CD4-positive, alpha-beta T cell treated with Interleukin-4 for 4 hours (primary cell): ENCODE data around the gene TCEAL3.
"Not testable (repeated sequence)": the region's sequence is repeated elsewhere in the genome, so short reads cannot be mapped to it uniquely, and the experiment has no call there.

Experiments
- DNase-seq: peaks from one replicate; pipeline ENCODE4 v3.0.0-alpha.2; 2020

TCEAL3 gene, protein sequence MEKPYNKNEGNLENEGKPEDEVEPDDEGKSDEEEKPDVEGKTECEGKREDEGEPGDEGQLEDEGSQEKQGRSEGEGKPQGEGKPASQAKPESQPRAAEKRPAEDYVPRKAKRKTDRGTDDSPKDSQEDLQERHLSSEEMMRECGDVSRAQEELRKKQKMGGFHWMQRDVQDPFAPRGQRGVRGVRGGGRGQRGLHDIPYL

DNA sequence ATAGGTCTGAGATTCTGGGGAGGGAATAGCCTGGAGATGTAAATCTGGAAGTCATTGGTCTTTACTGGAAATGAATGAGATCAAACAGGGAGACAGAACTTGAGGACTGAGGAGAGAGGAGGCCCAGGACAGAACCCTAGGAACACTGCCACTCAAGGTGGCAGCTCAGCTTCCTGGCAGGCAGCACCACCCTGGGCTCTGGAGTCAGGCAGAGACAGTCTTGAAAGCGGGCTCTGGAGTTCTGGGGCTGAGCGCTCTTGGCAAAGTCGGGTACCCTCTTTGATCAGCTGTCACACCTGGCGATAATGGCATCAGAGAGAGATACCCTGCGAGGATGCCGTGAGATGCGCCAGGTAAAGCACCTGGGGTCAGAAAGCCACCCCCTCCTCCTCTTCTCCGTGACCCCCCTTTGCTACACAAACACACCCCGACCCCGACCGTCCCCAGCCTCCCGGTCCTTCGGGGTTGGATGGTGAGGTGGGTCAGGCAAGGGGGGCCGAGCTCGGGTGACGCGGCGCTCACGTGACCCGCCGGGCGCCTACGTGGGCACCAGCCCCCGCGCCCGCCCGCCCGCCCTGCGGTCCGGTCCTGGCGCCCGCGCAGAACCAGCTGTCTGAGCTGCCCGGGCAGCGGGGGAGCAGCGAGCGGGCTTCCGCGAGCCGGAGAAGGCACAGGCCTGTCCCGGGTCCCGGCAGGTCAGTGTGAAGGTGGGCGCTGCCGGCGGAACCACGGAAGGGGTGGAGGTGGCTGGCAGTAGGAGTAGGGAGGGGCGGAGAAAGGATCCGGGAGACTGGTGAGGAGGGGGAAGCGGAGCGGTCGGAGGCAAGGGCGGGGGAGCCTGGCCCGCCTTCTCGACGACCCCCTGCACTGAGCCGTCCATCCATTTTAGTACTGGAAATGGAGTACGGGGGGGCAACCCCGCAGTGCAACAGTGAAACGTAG is at the start of gene TCEAL3:
TCEAL3 (plus strand) TSS at position 600 of the 942 bp plus-strand sequence. CDS start 1,102 bp downstream, outside the sequence.
- peak; percentile 23 for DNase-seq

DNA sequence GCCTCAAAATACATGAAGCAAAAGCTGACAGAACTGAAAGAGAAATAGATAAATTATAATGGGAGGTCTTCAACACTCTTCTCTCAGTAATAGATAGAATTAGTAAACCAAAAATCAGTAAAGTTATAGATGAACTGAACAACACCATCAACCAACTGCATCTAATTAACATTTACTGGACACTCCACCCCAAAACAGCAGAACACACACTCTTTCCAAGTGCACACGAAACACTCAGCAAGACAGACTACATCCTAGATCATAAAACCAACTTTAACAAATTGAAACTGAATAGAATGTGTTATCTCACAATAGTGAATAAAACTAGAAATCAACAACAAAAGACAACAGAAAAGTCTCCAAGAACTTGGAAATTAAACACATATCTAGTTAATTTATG is 47.5 kb upstream of the TCEAL3 start:
- no peak for DNase-seq

DNA sequence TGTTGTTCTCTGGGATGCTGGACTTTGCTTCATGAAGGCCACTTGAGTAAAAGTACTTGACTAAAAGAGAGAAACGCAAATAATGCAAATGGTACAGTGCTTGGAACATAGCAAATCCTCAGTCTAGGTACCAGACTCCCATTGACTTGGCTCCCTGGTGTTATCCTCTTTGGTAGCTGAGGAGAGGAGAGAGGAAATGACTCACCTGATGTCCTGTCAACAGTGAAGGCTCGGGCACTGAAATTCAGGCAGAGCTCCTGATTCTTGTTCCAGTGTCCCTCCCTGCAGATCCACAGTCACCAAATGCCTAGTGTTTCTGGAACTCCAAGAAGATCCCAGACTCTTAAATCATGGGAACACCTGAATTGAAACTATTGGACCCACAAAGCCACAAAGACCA is 45.0 kb upstream of the TCEAL3 start:
- DNase-seq = no peak

DNA sequence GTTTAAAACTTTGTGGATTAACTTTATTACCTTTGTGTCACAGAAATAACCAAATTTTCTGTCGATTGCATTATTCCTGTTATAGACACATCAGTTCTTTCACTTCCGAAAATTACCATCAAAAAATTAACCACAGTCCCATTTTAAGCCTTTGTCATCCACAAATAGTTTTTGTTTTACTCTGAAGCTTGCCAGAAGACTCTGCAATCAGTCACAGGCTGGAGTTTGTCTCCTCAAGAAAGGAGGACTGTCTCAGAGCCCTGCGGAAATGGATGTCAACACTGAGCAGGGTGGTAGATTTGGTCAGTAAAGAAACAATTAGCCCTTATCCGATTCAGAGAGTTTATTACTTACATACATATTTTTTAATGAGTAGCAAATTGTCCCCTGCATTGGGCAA is 42.6 kb upstream of the TCEAL3 start:
- no peak for DNase-seq

DNA sequence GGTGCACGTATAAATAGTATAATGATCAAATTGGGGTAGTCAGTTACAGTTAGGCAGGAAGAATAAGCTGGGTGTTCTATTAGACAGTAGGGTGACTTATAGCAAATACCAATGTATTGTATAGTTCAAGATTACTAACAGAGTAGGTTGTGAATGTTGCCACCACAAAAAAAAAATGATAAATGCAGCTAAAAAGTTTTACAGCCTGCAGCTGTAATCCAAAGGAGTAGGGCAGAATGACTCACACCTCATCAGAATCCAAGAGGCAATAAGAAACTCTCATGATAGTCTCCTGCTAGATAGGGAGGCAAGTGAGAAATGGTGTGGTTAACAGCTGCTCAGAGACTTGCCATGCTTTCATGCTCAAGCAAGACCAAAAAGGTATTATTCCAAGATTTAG is 42.0 kb upstream of the TCEAL3 start:
- no peak for DNase-seq

DNA sequence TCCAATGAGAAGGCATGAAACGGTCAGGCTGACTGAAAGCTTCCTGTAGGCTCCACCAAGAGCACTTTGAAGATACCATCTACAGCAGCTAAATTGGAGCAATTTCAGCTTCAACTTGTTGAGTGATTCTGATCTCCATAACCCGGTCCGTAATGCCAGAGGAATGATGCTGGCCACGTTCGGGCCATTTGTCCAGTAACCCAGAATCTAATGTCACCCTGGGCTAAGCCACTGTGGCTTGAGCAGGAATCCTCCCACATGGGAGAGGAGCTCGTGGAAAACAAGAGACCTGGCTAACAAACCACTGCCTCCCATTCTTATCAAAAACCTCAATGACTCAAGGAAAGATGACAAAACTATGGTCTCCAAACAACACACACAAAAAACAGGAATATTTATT is 36.6 kb upstream of the TCEAL3 start:
- no peak for DNase-seq

DNA sequence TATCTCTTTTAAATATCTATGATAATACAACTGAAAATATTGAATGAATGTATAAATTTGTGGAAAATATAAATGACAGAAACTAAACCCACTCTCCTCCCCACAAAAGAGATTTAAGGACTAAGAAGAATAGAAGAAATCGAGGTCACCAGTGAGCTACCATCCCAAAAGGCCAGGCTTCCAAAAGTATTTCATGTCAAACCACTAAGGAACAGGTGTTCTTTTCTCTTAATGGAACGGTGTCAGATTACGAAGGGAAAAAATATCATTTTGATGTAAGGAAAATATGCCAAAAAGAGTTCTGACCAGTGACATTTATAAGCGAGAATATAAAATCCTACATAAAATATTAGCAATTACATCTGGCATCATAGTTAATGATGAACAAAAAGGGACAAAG is 36.0 kb upstream of the TCEAL3 start:
- DNase-seq = no peak

DNA sequence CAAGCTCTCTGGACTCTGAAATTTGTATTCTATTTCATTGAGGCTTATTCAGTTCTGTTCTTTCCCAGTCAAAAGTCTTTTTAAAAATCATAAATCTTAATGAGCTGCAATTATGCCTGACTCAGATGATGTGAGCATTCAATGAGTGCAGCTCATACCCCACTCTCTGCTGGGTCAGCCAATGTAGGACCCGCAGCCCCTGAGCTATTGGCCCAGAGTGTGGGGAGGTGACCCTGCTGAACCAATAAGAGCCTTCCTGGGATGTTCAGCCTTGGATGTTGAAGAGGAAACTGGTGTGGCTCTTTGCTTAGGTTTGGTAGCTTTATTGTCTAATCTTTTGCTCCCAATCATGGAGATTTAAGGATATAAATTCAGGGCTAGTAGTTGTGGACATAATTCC is 34.6 kb upstream of the TCEAL3 start:
- DNase-seq = no peak

DNA sequence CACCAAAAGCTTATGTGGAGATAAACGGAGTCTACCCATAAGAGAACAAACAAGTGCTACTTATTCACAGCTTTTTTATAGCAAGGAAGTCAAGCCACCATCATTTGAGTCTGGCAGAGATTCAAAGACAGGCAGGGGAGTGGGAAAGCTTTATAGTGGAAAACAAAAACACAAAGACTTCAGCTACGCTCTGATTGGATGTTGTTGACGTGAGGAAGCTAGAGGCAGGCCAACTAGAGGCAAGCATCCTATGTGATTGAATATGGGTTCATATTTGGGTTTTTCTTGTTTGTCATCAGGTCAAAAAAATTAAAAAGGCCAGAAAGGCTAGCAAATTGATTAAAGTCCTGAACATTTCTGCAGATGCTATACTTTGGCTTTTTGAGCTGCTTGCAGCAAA is 23.2 kb upstream of the TCEAL3 start:
- DNase-seq = no peak

DNA sequence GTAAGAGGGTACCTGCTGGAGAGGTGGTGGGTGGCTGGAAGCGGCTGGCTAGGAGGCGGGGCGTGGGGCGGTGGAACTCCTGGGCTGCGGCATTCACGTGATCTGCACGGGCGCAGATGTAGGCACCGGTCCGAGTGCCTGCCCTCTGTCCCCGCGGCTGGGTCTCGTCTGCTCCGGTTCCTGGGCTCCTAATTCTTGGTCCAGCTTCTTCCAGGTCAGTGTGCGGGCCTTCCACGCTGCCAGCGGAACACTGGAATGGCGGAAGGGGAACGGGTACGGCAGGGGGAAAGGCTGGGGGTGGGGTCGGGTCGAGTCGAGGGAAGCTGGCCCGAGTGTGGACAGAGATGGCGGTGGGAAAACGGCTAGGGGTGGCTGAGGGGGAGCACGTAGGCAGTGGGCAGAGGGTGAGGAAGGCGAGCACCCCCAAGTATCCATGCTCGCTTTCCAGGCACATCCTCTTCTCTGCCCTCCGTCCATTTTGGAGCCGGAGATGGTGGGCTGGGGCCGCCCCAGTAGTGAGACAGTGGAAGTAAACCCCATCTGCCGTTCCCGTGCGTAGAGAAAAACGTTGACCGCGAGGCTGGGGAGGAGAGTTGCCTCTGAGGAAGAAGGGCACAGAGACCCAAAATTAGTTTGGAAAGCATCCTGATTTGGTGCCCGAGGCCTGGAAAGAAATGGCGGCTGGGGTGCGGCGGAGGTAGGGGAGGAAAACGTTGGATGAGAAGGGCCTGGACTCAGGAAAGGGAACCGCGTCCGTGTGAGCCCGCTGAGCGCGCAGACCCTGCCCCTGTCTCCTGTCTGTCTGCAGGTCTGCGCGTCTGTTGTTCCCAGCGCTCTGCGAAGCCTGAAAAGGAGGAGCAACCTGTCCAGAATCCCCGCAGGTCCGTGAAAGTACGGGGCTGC is 22.1 kb upstream of the TCEAL3 start, which contains the start of gene TCEAL4:
TCEAL4 (plus strand) TSS at position 105 of the 903 bp plus-strand sequence. CDS start 1,161 bp downstream, outside the sequence.
- peak; percentile 19 for DNase-seq

DNA sequence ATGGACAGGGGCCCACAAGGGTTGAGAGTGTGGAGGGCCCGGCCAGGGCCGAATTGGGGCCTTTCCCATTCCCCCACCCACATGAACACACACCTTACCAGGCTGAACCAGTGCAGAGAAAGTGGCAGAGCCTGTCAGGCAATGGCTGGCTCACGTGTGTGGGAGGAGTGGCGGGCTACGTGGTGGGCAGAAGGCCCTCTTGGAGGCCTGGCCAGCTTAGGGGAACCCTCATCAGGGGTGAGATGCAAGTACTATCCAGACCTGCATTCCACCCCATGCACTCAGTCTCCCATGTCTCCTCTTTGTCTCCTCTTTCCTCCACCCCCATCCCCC is 21.5 kb upstream of the TCEAL3 start:
- no peak for DNase-seq

DNA sequence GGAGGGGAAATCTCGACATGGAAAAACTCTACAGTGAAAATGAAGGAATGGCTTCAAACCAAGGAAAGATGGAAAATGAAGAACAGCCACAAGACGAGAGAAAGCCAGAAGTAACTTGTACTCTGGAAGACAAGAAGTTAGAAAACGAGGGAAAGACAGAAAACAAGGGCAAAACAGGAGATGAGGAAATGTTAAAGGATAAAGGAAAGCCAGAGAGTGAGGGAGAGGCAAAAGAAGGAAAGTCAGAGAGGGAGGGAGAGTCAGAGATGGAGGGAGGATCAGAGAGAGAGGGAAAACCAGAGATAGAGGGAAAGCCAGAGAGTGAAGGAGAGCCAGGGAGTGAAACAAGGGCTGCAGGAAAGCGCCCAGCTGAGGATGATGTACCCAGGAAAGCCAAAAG is 21.1 kb upstream of the TCEAL3 start:
- no peak for DNase-seq

DNA sequence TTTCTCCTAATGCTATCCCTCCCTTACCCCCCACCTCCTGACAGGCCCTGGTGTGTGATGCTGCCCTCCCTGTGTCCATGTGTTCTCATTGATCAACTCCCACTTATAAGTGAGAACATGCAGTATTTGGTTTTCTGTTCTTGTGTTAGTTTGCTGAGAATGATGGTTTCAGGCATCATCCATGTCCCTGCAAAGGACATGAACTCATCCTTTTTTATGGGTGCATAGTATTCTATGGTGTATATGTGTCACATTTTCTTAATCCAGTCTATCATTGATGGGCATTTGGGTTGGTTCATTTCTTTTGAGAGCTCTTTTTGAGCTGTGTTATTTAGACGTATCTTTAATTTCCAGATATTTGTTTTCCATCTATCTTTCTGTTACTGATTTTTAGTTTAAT is 15.5 kb upstream of the TCEAL3 start:
- not testable (repeated sequence) for DNase-seq

DNA sequence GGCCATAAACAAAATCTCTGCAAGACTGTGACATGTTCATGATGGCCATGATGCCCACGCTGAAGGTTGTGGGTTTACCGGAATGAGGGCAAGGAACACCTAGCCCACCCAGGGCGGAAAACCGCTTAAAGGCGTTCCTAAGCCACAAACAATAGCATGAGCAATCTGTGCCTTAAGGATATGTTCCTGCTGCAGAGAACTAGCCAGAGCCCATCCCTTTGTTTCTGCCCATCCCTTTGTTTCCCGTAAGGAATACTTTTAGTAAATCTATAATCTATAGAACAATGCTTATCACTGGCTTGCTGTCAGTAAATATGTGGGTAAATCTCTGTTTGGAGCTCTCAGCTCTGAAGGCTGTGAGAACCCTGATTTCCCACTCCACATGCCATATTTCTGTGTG is 12.6 kb upstream of the TCEAL3 start:
- not testable (repeated sequence) for DNase-seq

DNA sequence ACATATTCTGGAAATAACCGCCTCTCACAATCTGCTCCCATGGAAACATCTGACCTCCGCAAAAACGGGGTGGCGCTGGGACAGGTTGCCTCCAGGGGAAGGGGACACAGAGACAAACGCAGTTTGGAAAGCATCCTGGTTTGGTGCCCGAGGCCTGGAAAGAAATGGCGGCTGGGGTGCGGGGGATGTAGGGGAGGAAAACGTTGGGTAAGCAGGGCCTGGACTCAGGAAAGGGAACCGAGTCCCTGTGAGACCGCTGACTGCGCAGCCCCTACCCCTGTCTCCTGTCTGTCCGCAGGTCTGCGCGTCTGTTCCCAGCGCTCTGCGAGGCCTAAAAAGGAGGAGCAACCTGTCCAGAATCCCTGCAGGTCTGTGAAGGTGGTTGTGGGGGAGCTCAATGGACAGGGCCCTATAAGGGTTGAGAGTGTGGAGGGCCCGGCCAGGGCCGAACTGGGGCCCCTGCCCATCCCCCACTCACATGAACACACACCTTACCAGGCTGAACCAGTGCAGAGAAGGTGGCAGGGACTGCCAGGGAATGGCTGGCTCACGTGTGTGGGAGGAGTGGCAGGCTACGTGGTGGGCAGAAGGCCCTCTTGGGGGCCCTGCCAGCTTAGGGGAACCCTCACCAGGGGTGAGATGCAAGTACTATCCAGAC is 672 bp downstream of the TCEAL3 start:
- no peak for DNase-seq

DNA sequence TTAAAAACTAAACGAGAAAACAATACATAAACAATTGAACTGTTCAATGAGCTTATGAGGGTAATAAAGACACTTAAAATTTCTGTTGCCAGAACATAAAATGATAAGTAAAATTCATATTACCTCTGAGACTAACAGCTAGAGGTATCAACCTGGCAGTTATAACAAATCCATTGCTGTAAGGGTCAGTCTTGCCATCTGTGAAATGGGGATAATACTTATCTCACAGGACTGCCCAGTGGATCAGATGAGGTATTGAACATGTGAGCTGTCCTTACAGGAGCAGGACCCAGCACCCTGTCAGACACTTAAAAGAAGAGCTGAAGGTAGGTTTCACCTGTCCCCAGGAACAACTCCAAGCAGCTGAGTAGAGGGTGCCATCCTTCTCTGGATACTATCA is 2.5 kb downstream of the TCEAL3 start:
- DNase-seq = no peak

DNA sequence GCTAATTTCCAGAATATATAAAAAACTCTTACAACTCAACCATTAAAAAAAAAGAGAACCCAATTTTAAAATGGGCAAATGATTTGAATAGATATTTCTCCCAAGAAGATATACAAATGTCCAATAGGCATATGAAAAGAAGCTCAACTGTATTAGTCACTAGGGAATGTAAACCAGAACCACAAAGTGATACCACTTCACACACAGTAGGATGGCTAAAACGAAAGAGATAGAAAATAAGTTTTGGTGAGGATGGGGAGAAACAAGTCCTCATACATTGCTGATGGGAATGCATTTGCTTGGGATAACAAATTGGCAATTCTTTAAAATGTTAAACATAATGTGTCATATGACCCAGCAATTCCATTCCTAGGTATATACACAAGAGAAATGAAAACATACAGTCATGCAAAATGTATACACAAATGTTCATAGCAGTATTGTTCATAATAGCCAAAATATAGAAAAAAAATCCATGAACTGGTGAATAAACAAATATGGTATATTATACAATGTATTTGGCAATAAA is 5.7 kb downstream of the TCEAL3 start:
- DNase-seq = no peak

DNA sequence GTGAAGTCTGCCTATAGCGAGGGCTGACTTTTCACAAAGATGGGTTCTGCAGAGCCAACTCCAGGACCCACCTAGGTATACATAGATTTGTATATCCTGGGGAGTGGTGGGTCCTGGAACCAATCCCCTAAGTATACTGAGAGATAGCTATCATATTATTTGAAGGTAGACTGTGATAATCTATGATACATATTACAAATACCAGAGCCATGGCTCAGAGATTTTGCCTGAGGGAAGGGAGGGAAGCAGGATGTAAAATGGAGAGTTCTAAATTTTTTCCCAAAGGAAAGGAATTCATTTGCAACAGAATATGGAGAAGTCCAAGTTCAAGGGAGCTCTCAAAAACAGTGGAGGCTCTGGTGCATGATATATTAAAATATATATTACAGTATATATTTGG is 7.2 kb downstream of the TCEAL3 start:
- DNase-seq = no peak

DNA sequence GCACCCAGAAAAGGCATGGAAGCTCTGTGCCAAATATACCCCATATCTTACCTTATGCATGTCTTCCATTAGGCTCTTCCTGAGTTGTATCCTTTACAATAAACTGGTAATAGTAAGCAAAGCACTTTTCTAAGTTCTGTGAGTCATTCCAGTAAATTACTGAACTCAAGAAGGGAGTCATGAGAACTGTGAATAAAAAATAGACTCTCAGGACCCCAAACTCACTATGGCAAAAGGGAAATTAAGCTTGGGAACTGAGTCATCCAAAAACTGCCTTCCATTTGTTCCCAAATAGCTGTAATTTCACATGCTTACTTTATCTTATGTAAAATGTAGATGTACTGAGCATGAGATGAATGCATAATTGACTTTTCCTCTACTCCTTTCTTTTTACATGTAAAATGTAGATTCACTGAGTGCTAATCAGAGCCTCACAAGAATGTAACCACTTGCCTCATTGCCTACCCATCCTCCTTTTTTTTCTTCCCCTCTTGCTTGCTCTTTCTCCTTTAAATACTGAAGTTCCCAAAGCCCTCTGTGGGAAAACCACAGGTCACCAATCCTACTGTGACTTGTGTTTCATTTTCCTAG is 8.1 kb downstream of the TCEAL3 start:
- no peak for DNase-seq

DNA sequence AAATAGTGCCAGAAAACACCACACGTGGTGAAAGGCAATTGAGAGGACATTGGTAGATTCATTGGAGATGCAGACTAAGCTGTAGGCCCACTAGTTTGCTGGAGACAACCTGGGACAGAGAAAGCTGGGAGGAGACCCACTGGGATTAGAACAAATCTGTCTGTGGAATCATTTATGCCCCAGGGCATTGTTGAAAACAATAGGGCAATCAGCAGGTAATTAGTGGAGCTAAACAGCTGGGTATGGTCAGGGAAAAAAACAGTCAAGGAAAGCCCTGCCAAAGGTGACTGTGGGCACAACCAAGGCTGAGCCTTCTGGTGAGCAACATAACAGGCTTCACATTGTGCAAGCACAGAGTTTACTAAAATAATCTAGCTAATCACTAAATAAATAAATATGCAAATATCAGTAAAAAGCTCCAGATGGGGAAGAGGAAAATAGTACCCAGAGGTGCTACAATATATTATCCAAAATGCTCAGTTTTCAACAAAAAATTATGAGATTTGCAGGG is 9.0 kb downstream of the TCEAL3 start:
- no peak for DNase-seq

DNA sequence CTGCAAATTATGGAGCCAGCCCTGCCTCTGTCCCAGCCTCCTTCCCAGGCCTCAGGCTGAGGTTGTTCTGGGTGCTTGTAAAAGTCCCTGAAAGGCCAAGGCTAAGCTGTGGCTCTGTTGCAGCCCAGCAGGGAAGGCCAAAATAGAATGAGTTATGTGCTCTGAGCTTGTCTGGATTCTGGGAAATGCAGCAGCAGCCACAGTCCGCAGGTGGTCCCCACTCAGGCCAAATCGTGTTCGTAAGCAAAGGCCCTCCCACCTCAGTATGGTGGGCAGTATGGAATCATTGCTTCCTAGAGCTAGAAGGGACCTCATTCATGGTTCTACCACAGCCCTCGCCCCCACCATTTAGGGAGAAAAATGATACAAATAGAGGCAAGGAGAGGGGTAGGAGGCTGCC is 16.3 kb downstream of the TCEAL3 start:
- no peak for DNase-seq

DNA sequence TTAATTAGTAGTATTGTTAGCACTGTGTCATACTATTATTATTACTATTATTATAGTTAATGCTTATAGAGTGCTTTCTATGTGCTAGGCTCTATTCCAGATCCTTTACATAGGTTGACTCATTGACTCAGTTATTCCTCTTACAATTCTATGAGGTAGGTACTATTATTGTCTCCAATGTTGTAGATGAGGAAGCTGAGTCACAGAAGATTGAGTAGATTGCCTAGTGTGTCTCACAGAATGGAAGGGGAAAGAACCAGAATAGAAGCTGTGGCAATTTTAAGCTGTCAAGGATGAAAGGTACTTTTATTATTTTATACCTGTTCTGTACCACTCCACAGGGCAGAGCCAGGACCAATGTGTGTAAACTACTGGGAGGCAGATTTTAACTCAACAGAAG is 19.1 kb downstream of the TCEAL3 start:
- no peak for DNase-seq
